DMS153 treated with DMSO at 0.1 percent for 48 hours (cell line): ENCODE data around the gene SGF29.
"Not testable (repeated sequence)": the region's sequence is repeated elsewhere in the genome, so short reads cannot be mapped to it uniquely, and the experiment has no call there.

ENCODE experiments used
- DNase-seq: peaks from one replicate; lab custom pipeline; 2025; ENCODE audit not compliant: unreplicated experiment; lab: John Stamatoyannopoulos, UW

Gene SGF29

GRCh38 chr16:28563218-28563617 lies 9.5 kb downstream of the SGF29 start:
- DNase-seq: no peak

- not testable (repeated sequence) for DNase-seq
Observed at GRCh38 chr16:28566233-28566925, 12.7 kb downstream of the SGF29 start.

DNA sequence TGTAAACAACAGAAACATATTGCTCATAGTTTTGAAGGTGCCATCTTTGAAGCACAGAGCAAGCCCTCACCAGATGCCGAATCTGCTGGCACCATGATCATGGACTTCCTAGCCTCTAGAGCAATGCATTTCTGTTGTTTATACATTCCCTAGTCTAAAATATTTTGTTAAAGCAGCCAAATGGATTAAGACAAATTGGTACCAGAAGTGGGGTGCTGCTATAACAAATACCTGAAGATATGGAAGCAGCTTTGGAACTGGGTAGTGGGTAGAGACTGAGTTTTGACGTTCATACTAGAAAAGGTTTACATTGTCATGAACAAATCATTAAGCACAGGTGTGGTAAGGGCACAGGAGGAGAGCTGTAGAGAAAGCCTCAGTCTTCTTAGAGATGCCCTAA lies 13.6 kb downstream of the SGF29 start:
- no peak for DNase-seq

DNA sequence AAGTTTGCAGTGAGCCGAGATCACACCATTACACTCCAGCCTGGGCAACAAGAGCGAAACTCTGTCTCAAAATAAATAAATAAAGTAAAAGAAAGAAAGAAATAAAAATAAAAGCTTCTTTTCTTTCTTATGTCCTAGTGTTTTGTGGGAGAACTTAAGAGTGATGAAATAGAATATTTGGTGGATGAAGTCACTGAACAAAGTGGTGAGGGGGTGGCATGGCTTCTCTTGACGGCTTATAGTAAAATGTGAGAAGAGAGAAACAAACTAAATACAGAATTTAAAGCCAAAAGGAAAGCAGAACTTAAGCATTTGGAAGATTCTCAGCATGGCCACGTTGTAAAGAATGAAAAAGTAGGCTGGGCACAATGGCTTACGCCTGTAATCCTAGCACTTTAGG lies 15.3 kb downstream of the SGF29 start:
- no peak for DNase-seq

DNA sequence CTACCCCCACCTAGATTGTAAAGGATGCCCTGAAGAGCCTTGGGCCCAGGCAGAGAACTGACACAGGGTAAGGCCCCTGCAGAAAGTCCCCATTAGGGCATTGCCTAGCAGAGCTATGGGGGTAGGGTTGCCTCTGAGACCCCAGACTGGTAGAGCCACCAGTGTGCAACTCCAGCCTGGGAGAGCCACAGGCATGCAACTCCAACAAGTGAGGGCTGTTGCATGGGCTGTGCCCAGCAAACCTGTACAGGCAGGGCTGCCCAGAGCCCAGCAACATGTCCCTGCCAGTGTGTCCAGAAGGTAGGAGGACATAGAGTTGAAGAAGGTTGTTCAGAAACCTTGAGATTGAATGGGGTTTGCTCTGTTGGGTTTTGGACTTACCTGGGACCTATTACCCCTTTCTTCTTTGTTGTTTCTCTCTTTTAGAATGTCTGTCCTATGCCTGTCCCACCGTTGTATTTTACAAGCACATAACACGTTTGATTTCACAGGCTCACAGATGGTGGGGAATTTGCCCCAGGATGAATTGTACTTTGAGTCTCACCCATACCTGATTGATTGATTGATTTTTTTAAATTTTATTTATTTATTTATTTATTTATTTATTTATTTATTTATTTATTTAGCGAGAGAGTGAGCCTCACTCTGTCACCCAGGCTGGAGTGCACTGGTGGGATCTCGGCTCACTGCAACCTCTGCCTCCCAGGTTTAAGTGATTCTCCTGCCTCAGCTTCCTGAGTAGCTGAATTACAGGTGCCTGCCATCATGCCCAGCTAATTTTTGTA lies 16.4 kb downstream of the SGF29 start:
- no peak for DNase-seq

GRCh38 chr16:28572696-28573510 lies 19.2 kb downstream of the SGF29 start:
- no peak for DNase-seq

DNA sequence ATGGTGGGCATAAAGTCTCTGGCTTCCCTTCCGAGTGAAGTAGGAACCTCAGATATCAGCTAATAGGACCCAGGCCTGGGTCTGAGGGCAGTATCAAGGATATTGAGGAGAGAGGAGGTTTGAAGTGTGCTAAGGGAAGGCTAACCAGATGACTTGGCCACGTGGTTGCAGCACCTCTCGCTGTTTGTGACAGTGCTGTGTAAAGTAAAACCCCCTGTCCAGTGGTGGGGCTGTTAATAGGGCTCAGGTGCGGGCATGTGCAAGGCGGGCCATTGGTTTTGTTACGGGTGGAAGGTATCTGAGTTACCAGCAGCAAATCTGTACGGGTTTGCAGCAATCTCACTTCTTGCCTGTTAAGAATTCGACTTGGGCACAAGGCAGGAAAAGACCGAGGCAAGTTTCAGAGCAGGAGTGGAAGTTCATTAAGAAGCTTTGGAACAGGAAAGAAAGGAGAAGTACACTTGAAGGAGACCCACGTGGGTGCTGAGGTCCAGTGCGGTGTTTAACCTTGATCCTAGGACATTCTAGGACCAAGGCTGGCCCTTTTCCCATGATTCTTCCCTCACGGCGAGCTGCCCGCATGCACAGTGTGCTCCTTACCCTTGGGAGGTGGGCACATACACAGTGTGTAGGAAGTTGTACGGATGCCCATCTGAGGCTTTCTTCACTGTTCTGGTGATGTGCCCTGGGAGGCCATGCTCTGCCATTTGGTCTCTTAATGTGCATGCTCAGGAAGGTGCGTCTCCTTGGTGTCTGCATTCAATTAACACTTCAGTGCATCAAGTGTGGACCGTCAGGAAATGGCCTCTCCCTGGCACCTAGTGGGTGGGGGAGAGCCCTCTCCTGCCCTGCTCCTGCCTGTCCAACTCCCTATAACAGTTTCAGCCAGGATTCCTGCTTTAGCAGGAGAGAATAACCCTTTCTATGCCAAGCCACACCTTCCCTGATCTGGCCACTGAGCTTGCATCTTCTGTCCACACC lies 20.3 kb downstream of the SGF29 start:
- DNase-seq: no peak

DNA sequence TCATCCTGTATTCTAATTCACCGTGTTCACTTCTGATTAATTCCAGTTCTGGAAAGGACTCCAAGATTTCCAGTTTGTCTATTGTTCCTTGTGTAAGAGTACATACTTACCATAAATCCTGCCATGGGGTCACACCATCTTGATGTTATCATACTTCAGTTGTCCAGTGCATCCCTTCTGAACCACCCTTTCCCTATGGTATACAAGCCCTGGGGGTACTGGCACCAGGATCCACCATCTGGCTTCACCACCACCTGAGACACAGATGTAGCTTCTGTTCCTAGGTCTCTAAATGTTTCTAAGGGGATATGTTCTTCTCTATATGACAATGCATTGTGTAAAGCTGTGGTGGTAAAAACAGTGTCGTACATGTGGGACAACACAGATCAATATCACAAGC lies 21.2 kb downstream of the SGF29 start:
- DNase-seq: no peak

DNA sequence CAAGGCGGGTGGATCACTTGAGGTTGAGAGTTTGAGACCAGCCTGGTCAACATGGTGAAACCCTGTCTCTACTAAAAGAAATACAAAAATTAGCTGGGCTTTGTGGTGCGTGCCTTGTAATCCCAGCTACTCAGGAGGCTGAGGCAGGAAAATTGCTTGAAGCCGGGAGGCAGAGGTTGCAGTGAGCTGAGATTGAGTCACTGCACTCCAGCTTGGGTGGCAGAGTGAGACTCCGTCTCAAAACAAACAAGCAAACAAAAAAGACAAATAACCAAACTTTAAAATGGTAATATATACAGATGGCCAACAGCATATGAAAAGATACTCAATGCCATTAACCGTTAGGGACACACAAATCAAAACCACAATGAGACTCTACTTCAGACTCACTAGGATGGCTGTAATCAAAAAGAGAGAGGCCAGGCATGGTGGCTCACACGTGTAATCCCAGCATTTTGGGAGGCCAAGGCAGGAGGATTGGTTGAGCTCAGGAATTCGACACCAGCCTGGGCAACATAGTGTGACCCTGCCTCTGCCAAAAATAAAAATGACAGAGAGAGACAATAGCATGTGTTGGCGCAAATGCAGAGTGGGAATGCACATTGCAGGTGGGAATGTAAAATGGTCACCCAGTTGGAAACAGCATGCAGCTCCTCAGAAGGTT lies 21.9 kb downstream of the SGF29 start:
- no peak for DNase-seq

DNA sequence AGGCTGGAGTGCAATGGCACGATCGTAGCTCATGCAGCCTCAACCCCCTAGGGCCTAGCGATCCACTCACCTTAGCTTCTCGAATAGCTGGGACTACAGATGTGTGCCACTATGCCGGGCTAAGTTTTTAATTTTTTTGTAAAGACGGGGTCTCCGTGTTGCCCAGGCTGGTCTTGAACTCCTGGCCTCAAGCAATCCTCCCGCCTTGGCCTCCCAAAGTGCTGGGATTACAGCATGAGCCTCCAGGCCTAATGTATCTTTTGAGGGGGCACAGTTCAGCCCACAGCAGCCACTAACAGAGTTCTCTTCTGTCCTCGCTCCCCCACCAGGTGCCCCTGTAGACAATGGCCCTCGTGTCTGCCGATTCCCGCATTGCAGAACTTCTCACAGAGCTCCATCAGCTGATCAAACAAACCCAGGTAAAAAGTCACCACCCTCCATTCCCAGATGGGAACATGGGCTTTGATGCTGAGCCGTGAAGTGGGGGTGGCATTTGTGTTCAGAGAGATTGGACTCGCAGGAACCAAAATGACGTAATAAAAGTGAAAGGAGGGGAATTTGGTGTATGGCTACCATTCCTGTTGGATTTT lies 27.1 kb downstream of the SGF29 start:
- DNase-seq: no peak

- no peak for DNase-seq
Observed at GRCh38 chr16:28585674-28586073, 32.0 kb downstream of the SGF29 start.

DNA sequence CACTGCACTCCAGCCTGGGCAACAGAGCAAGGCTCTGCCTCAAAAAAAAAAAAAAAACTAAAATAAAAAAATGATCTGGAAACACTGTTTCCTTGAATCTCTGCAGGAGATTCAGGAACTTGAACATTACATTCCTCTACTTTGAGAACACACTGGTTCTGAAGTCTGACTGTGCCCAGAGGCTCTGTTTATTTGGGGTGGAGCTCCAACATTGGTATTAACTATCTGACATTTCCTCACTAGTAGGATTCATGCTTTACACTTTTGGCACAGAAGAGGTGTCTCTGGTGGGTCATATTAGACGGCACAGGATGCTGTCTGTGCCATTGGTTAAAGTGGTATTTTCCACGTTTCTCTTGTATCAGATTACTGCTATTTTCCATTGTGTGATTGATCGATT lies 32.7 kb downstream of the SGF29 start:
- DNase-seq: no peak

GRCh38 chr16:28587386-28587785 lies 33.7 kb downstream of the SGF29 start:
- no peak for DNase-seq

GRCh38 chr16:28589069-28589468 lies 35.3 kb downstream of the SGF29 start:
- DNase-seq: no peak

DNA sequence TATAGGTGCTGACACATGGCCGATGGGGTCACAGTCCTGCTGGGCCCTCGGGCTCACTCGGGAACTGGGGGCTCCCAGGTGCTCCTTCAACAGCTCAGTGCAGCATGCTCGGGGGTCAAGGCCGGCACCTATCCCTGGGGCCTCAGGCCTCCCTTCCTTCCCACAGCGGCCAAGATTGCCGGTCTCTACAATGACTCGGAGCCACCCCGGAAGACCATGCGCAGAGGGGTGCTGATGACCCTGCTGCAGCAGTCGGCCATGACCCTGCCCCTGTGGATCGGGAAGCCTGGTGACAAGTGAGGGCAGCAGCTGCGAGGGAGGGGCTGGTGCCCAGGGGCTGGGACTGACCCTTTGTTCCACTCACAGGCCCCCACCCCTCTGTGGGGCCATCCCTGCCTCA lies 36.2 kb downstream of the SGF29 start:
- DNase-seq: no peak

DNA sequence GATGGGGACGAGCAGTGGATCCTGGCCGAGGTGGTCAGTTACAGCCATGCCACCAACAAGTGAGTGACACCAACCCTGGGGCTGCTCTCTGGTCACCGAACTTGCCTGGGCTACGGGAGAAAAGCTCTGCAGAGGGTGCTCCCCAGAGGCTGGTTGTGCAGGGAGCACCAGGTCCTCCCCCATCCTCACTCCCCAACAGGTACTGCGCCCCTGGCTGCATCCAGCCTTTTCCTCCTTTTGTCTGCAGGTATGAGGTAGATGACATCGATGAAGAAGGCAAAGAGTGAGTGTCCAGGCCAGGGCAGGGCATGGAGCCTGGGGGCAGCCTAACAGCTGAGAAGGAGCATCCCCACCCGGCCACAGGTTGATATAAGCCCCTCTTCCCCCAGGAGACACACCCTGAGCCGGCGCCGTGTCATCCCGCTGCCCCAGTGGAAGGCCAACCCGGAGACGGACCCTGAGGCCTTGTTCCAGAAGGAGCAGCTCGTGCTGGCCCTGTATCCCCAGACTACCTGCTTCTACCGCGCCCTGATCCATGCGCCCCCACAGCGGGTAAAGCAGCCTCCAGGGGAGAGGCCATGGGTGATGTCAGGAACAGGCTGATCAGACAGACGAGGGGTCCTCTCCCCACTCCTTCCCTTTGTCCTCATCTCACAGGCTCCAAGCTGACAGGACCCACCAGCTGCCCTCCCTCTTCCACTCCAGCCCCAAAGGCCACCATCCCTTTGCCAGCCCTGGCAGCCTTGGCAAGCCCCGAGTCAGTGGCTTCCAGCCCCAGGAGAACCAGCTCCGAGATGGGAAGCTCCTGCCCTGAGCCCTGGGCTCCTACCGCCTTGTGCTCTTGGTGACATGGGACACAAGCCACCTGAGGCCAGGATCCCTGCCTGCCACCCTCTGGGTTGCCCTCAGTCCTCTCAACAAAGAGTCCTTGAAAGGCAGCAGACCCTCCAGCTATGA lies 36.9 kb downstream of the SGF29 start:
- no peak for DNase-seq

- DNase-seq: no peak
Observed at GRCh38 chr16:28591355-28591754, 37.6 kb downstream of the SGF29 start.

GRCh38 chr16:28592511-28592910 lies 38.8 kb downstream of the SGF29 start:
- no peak for DNase-seq
